GM21825 (cell line): ENCODE results near the gene ABCC4.

ENCODE experiments used
- ATAC-seq: cut with Tn5 transposase; IDR thresholded peaks from one replicate; pipeline ENCODE4 v1.9.1; 2021; ENCODE audit warnings: mild to moderate bottlenecking, moderate library complexity; ENCODE audit not compliant: unreplicated experiment

ABCC4 gene

GRCh38 chr13:95003019-95003813 is 298.0 kb downstream of the ABCC4 start:
- ATAC-seq, result no peak

GRCh38 chr13:95002126-95002525 is 299.1 kb downstream of the ABCC4 start:
- no peak for ATAC-seq

GRCh38 chr13:94999871-95000270 is 301.4 kb downstream of the ABCC4 start:
- ATAC-seq, result no peak

- ATAC-seq, result no peak
Observed at GRCh38 chr13:94997126-94997525, 304.1 kb downstream of the ABCC4 start.

GRCh38 chr13:94996445-94996844 is 304.8 kb downstream of the ABCC4 start:
- ATAC-seq, result no peak

GRCh38 chr13:94994506-94994905 is 306.7 kb downstream of the ABCC4 start:
- no peak for ATAC-seq

GRCh38 chr13:94993616-94994015 is 307.6 kb downstream of the ABCC4 start:
- no peak for ATAC-seq

GRCh38 chr13:94992036-94992960 is 309.0 kb downstream of the ABCC4 start:
- no peak for ATAC-seq

GRCh38 chr13:94988654-94989053 is 312.6 kb downstream of the ABCC4 start:
- ATAC-seq, result no peak

- no peak for ATAC-seq
Observed at GRCh38 chr13:94987869-94988268, 313.4 kb downstream of the ABCC4 start.

- no peak for ATAC-seq
Observed at GRCh38 chr13:94987081-94987480, 314.2 kb downstream of the ABCC4 start.

GRCh38 chr13:94984958-94985357 is 316.3 kb downstream of the ABCC4 start:
- ATAC-seq, result no peak

GRCh38 chr13:94978516-94978915 is 322.7 kb downstream of the ABCC4 start:
- ATAC-seq, result no peak

GRCh38 chr13:94974015-94974951 is 327.0 kb downstream of the ABCC4 start:
- ATAC-seq, result no peak

GRCh38 chr13:94972262-94972661 is 329.0 kb downstream of the ABCC4 start:
- no peak for ATAC-seq
